GM19468 (cell line): ENCODE measurements around the gene GFRA1.

ENCODE experiments used
- ATAC-seq: cut with Tn5 transposase; IDR thresholded peaks from one replicate; pipeline ENCODE4 v1.9.1; 2021; ENCODE audit warnings: mild to moderate bottlenecking, moderate library complexity, moderate number of reproducible peaks; ENCODE audit not compliant: unreplicated experiment; ENCODE audit errors: extremely low read depth

GFRA1 gene

GRCh38 chr10:116014326-116014725 is 258.7 kb downstream of the GFRA1 start:
- no peak for ATAC-seq

DNA sequence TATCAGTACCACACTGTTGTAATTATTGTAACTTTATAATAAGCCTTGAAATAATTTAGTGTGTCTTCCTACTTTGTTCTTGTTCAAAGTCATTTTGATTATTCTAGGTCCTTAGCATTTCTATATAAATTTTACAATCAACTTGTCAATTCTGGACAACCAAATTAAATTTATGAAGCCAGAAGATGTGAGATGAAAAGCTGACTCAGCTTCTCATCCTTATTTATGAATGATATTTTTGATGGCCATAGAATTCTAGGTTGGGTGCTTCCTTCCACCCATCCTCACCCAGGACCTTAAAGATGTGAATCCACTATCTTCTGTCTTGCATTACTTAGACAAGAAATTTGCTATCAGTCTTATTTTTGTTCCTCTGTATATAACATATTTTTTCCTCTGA is 261.1 kb downstream of the GFRA1 start:
- ATAC-seq, result no peak

GRCh38 chr10:116007256-116007891 is 265.6 kb downstream of the GFRA1 start:
- no peak for ATAC-seq
